HG02840 (cell line): ENCODE measurements around the gene ARHGAP22.

ENCODE experiments used
- ATAC-seq: cut with Tn5 transposase; IDR thresholded peaks from one replicate; pipeline ENCODE4 v1.9.1; 2021; ENCODE audit warnings: mild to moderate bottlenecking, moderate library complexity, moderate number of reproducible peaks; ENCODE audit not compliant: unreplicated experiment, low FRiP score

The ARHGAP22 gene

GRCh38 chr10:48518986-48519385 is 85.9 kb downstream of the ARHGAP22 start:
- ATAC-seq, result no peak

- ATAC-seq, result no peak
Measured at GRCh38 chr10:48517911-48518811, 86.7 kb downstream of the ARHGAP22 start.

GRCh38 chr10:48517482-48517881 is 87.4 kb downstream of the ARHGAP22 start:
- ATAC-seq, result no peak

- no peak for ATAC-seq
Measured at GRCh38 chr10:48516911-48517310, 88.0 kb downstream of the ARHGAP22 start.

- no peak for ATAC-seq
Measured at GRCh38 chr10:48514916-48515315, 90.0 kb downstream of the ARHGAP22 start.

GRCh38 chr10:48514255-48514654 is 90.6 kb downstream of the ARHGAP22 start:
- ATAC-seq, result no peak

GRCh38 chr10:48512861-48513260 is 92.0 kb downstream of the ARHGAP22 start:
- no peak for ATAC-seq

GRCh38 chr10:48511875-48512231 is 93.0 kb downstream of the ARHGAP22 start:
- ATAC-seq, result no peak

GRCh38 chr10:48511066-48511874 is 93.6 kb downstream of the ARHGAP22 start:
- ATAC-seq, result no peak

- no peak for ATAC-seq
Measured at GRCh38 chr10:48509974-48510692, 94.7 kb downstream of the ARHGAP22 start.

GRCh38 chr10:48508791-48509772 is 95.8 kb downstream of the ARHGAP22 start:
- ATAC-seq, result no peak

- ATAC-seq, result no peak
Measured at GRCh38 chr10:48507933-48508790, 96.7 kb downstream of the ARHGAP22 start.

GRCh38 chr10:48507494-48507893 is 97.4 kb downstream of the ARHGAP22 start:
- ATAC-seq, result no peak

- ATAC-seq, result no peak
Measured at GRCh38 chr10:48506147-48506917, 98.5 kb downstream of the ARHGAP22 start.

- no peak for ATAC-seq
Measured at GRCh38 chr10:48505394-48506112, 99.3 kb downstream of the ARHGAP22 start.

GRCh38 chr10:48504141-48504885 is 100.6 kb downstream of the ARHGAP22 start:
- ATAC-seq, result no peak
